Measurements from ENCODE around the gene RGS3.

RGS3 gene

GRCh38 chr9:113538701-113539430 is 75.3 kb downstream of the RGS3 start:
- Histone ChIP-seq H3K36me3 (ENCODE audit: insufficient read depth, low read length) (no peaks in the 10 kb centered on the region), H3K79me2 (ENCODE audit: insufficient read depth, low read length) (no peaks in the 10 kb centered on the region), H3F3A (ENCODE audit: insufficient read depth, low read length) (no peaks in the 10 kb centered on the region), H3K4me2 (ENCODE audit: low read length) (no peak overlapping the region), H2AFZ (ENCODE audit: low read length) (no peak overlapping the region), H3K27me3 (ENCODE audit: insufficient read depth, low read length) (no peaks in the 10 kb centered on the region), H3K9ac (ENCODE audit: low read length) (no peak overlapping the region), H3K4me1 (ENCODE audit: insufficient read depth, low read length, severe bottlenecking) (peaks cover 9% of the 10 kb centered on the region), H3K9me2 (ENCODE audit: low read depth, low read length) (no peaks in the 10 kb centered on the region), H4K20me1 (ENCODE audit: insufficient read depth, low read length) (no peaks in the 10 kb centered on the region), H3K4me3 (ENCODE audit: low read depth, low read length, poor library complexity, severe bottlenecking) (no peak overlapping the region), H3K9me3 (ENCODE audit: low read length) (no peaks in the 10 kb centered on the region), H3K27ac (ENCODE audit: low read depth, low read length, poor library complexity, severe bottlenecking) (no peak overlapping the region)
- TF ChIP-seq, protein P1, sequence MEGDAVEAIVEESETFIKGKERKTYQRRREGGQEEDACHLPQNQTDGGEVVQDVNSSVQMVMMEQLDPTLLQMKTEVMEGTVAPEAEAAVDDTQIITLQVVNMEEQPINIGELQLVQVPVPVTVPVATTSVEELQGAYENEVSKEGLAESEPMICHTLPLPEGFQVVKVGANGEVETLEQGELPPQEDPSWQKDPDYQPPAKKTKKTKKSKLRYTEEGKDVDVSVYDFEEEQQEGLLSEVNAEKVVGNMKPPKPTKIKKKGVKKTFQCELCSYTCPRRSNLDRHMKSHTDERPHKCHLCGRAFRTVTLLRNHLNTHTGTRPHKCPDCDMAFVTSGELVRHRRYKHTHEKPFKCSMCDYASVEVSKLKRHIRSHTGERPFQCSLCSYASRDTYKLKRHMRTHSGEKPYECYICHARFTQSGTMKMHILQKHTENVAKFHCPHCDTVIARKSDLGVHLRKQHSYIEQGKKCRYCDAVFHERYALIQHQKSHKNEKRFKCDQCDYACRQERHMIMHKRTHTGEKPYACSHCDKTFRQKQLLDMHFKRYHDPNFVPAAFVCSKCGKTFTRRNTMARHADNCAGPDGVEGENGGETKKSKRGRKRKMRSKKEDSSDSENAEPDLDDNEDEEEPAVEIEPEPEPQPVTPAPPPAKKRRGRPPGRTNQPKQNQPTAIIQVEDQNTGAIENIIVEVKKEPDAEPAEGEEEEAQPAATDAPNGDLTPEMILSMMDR (IDR thresholded peaks at IDR 0.05; ENCODE audit: low read length): no peak
- no peak for TF ChIP-seq EZH2 (IDR thresholded peaks at IDR 0.05; ENCODE audit: borderline replicate concordance, low read length)

DNA sequence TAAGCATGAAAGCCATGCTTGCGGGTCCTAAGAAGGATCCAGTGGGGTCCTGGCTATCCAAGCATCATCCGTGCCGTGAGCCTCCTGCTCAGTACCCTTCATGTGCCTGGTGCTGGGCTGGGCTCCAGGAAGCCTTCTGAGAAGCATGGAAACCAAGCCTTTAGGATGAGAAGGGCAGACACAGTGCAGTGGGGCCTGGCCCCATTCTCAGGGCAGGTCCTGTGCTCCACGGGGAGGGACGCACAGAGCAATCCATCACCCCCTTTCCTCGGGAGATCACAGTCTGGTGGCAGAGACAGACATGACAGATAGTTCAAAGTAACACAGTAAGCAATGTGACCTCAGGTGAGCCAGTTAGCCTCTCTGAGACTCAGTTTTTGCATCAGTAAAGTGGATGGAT is 76.9 kb downstream of the RGS3 start:
- Histone ChIP-seq H2AFZ (ENCODE audit: low read length) (no peak overlapping the region), H3K79me2 (ENCODE audit: insufficient read depth, low read length) (no peaks in the 10 kb centered on the region), H3F3A (ENCODE audit: insufficient read depth, low read length) (no peaks in the 10 kb centered on the region), H3K4me3 (ENCODE audit: low read depth, low read length, poor library complexity, severe bottlenecking) (peak overlapping the region; percentile 40), H3K4me1 (ENCODE audit: insufficient read depth, low read length, severe bottlenecking) (peaks cover 9% of the 10 kb centered on the region), H3K36me3 (ENCODE audit: insufficient read depth, low read length) (no peaks in the 10 kb centered on the region), H3K9me2 (ENCODE audit: low read depth, low read length) (no peaks in the 10 kb centered on the region), H3K9me3 (ENCODE audit: low read length) (no peaks in the 10 kb centered on the region), H3K9ac (ENCODE audit: low read length) (peak overlapping the region; percentile 28; the same call in 1 of the 2 replicates), H3K4me2 (ENCODE audit: low read length) (peak overlapping the region; percentile 56; the same call in 1 of the 2 replicates), H3K27me3 (ENCODE audit: insufficient read depth, low read length) (no peaks in the 10 kb centered on the region), H3K27ac (ENCODE audit: low read depth, low read length, poor library complexity, severe bottlenecking) (no peak overlapping the region), H4K20me1 (ENCODE audit: insufficient read depth, low read length) (no peaks in the 10 kb centered on the region)
- no peak for TF ChIP-seq EZH2 (IDR thresholded peaks at IDR 0.05; ENCODE audit: borderline replicate concordance, low read length)
- TF ChIP-seq, protein P1 (IDR thresholded peaks at IDR 0.05; ENCODE audit: low read length): no peak

- Histone ChIP-seq H3F3A (ENCODE audit: insufficient read depth, low read length) (no peaks in the 10 kb centered on the region), H3K9me2 (ENCODE audit: low read depth, low read length) (no peaks in the 10 kb centered on the region), H3K4me2 (ENCODE audit: low read length) (peak overlapping the region; percentile 56; the same call in 1 of the 2 replicates), H3K4me1 (ENCODE audit: insufficient read depth, low read length, severe bottlenecking) (peaks cover 9% of the 10 kb centered on the region), H3K27me3 (ENCODE audit: insufficient read depth, low read length) (no peaks in the 10 kb centered on the region), H3K9me3 (ENCODE audit: low read length) (no peaks in the 10 kb centered on the region), H3K36me3 (ENCODE audit: insufficient read depth, low read length) (no peaks in the 10 kb centered on the region), H3K27ac (ENCODE audit: low read depth, low read length, poor library complexity, severe bottlenecking) (no peak overlapping the region), H3K4me3 (ENCODE audit: low read depth, low read length, poor library complexity, severe bottlenecking) (peak overlapping the region; percentile 40), H4K20me1 (ENCODE audit: insufficient read depth, low read length) (no peaks in the 10 kb centered on the region), H3K9ac (ENCODE audit: low read length) (peak overlapping the region; percentile 28; the same call in 1 of the 2 replicates), H2AFZ (ENCODE audit: low read length) (no peak overlapping the region), H3K79me2 (ENCODE audit: insufficient read depth, low read length) (no peaks in the 10 kb centered on the region)
- TF ChIP-seq, protein P1 (IDR thresholded peaks at IDR 0.05; ENCODE audit: low read length): no peak
- TF ChIP-seq EZH2 (IDR thresholded peaks at IDR 0.05; ENCODE audit: borderline replicate concordance, low read length): no peak
Measured at GRCh38 chr9:113541019-113541900, 77.7 kb downstream of the RGS3 start.
